GM12864 (cell line): ENCODE results near the gene SEMA5A.

ENCODE experiments used
- DNase-seq: peaks from one replicate; pipeline ENCODE4 v3.0.0-alpha.2; 2011; ENCODE audit warnings: low read depth
- H3K4me3 ChIP-seq: 2 replicates; pipeline ENCODE4 v1.5.1; 2011; ENCODE audit warnings: mild to moderate bottlenecking, low read depth, low read length, control low read depth
- TF ChIP-seq, protein P1 (sequence below): IDR thresholded peaks from 2 replicates; pipeline ENCODE4 v1.5.1; 2011; ENCODE audit warnings: low read depth, mild to moderate bottlenecking, moderate library complexity, low read length, control low read depth, inconsistent platforms; ENCODE audit errors: missing control alignments

SEMA5A gene

DNA sequence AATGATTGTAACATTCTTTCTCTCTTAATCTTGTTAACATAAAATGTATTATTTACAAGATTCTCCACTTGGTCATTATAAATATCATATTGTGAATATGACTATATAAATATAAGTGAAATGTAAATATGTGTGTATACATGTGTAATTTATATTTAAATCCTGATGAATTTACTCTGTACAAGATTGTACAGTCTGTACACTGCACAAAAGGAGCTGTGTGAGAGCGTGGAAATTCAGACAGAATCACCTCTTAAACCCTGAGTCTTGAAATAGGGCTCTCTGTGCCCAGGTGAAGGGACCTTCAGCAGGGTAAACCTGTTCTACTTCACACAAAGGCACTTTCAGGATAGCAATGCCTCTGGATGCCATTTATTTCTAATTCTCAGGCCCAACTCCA lies 456.0 kb downstream of the SEMA5A start:
- no peak for DNase-seq
- no peak overlapping the region for H3K4me3 ChIP-seq
- TF ChIP-seq, protein P1, sequence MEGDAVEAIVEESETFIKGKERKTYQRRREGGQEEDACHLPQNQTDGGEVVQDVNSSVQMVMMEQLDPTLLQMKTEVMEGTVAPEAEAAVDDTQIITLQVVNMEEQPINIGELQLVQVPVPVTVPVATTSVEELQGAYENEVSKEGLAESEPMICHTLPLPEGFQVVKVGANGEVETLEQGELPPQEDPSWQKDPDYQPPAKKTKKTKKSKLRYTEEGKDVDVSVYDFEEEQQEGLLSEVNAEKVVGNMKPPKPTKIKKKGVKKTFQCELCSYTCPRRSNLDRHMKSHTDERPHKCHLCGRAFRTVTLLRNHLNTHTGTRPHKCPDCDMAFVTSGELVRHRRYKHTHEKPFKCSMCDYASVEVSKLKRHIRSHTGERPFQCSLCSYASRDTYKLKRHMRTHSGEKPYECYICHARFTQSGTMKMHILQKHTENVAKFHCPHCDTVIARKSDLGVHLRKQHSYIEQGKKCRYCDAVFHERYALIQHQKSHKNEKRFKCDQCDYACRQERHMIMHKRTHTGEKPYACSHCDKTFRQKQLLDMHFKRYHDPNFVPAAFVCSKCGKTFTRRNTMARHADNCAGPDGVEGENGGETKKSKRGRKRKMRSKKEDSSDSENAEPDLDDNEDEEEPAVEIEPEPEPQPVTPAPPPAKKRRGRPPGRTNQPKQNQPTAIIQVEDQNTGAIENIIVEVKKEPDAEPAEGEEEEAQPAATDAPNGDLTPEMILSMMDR: no peak

DNA sequence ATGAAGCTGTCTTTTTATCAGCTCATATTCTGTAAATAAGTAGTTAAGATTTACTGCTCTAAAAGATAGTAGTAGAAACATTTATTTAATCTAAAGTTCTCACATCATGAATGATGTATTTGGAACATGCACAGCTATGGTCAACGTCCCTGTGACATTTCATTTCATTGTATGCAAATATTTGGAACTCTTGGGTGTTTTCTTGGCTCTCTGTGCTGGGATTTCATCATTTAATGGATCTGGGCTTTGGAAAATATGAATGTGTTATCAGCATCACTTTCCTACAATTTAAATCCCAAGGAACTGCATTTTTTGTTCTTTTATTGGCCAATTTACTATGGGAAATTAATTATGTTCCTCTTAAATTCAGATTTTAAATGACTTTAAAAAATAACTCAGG lies 462.9 kb downstream of the SEMA5A start:
- TF ChIP-seq, protein P1: no peak
- no peak for DNase-seq

DNA sequence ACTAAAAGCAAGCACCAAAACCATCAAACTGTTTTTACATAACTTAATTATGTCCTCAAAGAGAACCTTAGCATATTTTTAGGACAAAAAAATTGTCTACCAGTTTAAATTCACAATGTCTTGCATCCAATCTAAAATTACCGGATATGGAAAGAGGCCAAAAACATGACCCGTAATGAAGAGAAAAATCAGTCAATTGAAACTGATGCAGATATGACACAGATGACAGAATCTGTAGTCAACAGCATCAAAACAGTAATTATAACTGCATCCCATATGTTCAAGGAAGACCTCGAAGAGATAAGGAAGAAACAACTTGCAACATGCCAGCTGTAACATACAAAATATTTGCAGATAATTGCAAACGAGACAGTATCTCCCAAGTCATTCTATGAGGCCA lies 473.2 kb downstream of the SEMA5A start:
- no peak for DNase-seq
- H3K4me3 ChIP-seq: no peak overlapping the region

More for the DNA sequence above, 462.9 kb downstream of the SEMA5A start:
- no peak overlapping the region for H3K4me3 ChIP-seq

DNA sequence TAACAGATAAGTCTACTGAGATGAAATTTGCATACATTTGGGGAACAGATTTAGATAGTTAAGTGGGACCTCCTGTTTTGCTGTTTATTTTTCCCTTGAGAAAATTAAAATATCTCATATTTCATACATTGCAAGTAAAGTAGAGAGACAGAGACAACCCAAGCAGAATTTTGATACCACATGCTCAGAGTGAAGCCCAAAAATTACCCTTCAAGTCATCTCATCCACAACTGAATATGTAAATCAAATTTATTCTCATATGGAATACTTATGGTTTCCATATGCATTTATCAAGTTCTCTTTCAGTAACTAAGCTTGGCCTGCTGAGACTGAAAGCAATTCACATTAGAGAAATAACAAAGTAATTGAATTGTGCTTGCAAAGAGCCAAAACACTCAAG lies 474.4 kb downstream of the SEMA5A start:
- no peak for DNase-seq
- TF ChIP-seq, protein P1: no peak
- H3K4me3 ChIP-seq: no peak overlapping the region

More for the DNA sequence above, 473.2 kb downstream of the SEMA5A start:
- TF ChIP-seq, protein P1: no peak

DNA sequence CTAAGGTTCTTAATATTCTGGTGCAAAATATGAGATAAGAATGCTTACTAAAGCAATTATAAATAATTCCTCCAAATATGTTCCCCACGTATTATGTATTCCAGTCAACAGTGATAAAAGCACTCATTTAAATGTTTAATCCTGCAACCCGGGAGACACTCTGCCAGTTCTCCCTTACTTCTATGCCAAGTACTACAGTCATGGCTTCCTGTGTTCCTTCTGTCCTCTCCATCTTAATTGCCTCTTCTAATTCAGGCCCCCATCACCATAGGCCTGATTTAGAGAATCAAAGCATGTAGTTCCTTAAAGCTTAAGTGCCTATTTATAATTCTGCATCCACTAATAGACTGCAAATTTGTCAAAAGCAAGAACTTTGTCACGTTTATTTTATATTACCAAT lies 474.8 kb downstream of the SEMA5A start:
- no peak for DNase-seq
- H3K4me3 ChIP-seq: no peak overlapping the region
- TF ChIP-seq, protein P1: no peak

DNA sequence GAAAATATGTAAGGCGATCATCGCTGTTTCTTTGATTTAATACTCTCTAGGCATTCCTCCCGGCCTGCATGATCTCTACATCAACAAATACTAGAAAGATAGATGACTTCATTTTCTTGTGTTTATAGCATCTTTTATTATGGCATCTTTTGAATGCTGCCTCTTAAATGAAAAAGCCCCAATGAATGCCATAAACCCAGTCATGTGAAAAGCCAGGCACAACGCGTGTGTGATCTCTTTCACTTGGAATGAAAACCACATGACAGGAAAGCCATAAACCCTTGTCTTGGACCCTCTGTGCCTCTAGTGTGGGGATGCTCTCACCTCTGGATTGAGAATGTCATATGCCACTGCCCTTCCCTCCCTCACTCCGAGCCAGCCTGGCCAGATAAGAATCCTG lies 476.2 kb downstream of the SEMA5A start:
- DNase-seq: no peak
- TF ChIP-seq, protein P1: no peak
- no peak overlapping the region for H3K4me3 ChIP-seq

DNA sequence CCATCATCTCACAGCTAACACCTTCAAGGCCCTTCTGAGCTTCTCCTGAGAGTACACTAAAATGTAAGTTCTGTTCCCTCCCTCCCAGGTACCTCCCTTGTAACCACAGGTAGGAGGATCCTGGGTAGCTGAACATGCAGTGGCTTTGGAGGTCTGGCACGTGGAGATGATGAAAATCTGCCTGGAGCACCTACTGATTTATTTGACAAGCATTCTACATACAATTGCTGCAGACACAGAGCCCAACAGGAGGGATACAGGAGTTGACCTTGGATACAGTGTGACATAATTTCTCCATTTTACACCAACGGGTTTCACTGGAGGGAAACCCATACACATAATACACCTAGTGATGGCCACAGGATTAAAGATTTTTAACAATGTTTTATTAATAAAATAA lies 478.7 kb downstream of the SEMA5A start:
- TF ChIP-seq, protein P1: no peak
- DNase-seq: no peak
- H3K4me3 ChIP-seq: no peak overlapping the region
